ENCODE data around the gene ZNF532.
"Not testable (repeated sequence)": the region's sequence is repeated elsewhere in the genome, so short reads cannot be mapped to it uniquely, and the experiment has no call there.

ZNF532 gene

GRCh38 chr18:59008302-59008974 lies 143.8 kb downstream of the ZNF532 start:
- no peak for DNase-seq (ENCODE audit: low spot score)

DNA sequence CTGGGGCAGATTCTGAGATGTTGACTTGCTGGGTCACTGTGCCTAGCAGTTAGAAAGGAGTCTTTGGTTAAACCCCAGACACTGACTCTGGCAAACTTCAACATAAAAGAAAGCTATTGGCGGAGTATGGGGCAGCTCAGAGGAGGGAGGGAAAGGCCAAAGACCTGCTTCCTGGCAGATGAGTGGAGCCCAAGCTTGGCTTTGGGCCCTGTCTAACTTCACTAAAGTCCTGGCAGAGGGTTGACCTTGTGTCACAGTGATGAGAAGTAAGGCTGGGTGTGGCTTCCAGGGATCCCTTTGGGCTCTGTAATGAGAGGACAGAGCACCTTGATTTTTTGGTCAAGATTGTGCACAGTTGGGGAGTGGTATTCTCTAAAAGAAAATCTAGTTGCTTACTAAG lies 145.2 kb downstream of the ZNF532 start:
- DNase-seq (ENCODE audit: low spot score), result no peak

DNA sequence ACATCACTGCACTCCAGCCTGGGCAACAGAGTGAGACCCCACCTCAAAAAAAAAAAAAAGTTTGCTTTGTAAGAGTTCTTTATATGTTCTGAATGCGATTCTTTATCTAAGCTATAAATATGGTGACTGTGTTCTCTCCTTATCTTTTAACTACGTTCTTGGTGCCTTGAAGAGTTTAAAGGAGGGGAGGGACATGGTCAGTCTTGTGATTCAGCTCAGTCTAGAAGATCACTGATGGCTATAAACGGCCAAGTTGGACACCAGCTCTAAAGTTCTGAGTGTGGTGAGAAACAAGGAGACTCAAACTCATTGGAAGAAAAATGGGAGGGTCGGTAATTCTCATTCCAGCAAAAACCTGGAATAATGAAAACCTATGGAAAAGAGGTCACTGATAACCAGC lies 146.6 kb downstream of the ZNF532 start:
- no peak for DNase-seq (ENCODE audit: low spot score)

DNA sequence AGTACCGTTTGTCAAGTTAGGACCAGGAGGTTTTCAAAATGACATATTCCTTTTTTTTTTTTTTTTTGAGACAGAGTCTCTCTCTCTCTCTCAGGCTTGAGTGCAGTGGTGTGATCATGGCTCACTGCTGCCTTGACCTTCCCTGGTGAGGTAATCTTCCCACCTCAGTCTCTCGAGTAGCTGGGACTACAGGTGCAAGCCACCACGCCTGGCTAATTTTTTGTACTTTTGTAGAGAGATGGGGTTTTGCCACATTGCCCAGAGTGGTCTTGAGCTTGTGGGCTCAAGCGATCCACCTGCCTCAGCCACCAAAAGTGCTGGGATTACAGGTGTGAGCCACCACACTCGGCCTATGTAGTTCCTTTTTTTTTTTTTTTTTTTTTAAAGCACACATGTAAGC lies 147.1 kb downstream of the ZNF532 start:
- no peak for DNase-seq (ENCODE audit: low spot score)

GRCh38 chr18:59012815-59013705 lies 148.4 kb downstream of the ZNF532 start:
- DNase-seq (ENCODE audit: low spot score), result no peak

DNA sequence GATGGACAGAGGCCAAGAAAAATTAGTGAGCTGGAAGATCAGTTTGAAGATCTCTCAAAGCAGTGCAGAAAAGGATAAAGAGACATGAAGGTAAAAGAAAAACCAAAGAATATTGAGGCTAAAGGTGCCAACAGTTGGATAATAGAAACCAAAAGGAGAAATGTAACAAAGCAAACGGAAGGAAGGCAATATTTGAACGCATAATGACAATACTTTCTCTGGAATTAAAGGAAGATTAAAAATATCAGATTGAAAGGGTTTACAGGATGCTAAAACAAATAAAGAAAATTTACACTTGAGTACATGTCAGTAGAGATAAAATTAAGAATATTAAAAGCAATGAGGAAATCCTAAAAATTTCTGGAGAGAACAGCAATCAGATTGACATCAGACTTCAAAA lies 149.1 kb downstream of the ZNF532 start:
- no peak for DNase-seq (ENCODE audit: low spot score)

DNA sequence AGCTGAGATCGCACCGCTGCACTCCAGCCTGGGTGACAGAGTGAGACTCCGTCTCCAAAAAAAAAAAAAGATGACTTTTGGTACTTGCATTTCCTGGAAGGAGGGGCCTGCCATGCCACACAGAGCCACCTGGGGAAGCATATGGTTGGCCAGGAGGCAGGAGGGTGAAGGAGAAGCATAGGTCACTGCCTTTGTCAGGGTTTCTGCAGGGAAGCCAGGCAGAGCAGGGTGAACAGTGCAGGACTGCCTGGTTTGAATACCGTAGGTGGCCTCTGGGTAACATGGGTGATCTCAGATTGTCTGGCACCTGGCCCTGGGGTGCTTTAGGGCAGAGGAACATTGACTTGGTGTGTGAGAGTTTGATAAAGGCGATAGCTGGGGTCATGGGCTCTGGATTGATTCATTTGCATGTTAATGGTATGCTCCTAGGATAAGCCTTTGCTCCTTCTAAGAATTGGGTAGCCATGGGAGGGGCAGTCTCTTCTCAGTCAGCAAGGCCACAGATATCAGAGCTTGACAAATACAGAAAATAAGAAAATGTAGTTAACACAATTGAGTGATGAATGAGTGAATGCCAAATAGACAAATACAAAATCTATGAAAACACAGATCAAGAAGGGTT lies 151.0 kb downstream of the ZNF532 start:
- DNase-seq (ENCODE audit: low spot score), result no peak

- DNase-seq (ENCODE audit: low spot score), result no peak
Observed at GRCh38 chr18:59021500-59021899, 156.8 kb downstream of the ZNF532 start.

GRCh38 chr18:59022167-59022945 lies 157.7 kb downstream of the ZNF532 start:
- DNase-seq (ENCODE audit: low spot score), result no peak

DNA sequence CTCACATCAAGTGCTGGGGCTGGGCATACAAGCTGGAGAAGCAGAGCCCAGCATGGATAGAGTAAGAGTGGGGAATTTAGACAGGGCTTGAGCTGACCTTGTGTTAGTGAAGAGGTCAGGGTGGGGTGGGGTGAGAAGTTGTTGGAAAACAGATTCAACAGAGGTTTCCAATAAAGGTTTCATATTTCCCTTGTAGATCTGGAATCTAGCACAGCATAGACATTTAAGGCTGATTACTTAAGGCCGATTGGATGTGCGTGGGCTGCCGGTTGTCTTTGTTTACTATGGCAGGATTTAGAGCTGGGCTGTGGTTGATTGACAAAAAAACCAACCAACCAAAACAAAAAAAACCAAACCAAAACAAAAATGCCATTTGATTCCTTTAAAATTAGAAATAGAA lies 160.2 kb downstream of the ZNF532 start:
- DNase-seq (ENCODE audit: low spot score), result no peak

DNA sequence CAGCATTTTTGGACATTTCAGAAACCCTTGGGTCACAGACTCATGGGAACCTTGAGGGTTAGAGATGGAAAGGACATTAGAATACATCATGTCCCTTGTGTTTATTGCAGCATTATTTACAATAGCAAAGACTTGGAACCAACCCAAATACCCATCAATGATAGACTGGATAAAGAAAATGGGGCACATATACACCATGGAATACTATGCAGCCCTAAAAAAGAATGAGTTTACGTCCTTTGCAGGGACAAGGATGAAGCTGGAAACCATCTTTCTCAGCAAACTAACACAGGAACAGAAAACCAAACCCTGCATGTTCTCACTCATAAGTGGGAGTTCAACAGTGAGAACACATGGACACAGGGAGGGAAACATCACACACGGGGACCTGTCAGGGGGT lies 160.9 kb downstream of the ZNF532 start:
- DNase-seq (ENCODE audit: low spot score), result not testable (repeated sequence)

DNA sequence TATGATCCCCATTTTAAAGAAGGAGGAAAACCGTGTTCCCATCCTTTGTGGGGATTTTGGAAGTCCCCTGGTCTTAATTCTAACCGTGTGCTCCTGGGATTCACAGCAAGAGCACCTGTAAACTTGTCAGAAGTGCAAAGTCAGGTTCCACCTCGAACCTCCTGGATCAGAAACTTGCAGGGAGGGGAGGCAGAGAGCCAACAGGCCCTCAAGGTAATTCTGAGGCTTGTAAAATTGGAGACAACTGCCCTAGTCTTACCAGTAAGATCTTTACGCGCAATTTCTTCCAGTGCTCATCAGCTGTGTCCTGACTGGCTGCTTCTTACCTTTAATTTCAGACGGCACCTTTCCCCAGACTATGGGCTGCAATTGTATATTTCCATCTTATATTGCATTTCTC lies 161.7 kb downstream of the ZNF532 start:
- no peak for DNase-seq (ENCODE audit: low spot score)

DNA sequence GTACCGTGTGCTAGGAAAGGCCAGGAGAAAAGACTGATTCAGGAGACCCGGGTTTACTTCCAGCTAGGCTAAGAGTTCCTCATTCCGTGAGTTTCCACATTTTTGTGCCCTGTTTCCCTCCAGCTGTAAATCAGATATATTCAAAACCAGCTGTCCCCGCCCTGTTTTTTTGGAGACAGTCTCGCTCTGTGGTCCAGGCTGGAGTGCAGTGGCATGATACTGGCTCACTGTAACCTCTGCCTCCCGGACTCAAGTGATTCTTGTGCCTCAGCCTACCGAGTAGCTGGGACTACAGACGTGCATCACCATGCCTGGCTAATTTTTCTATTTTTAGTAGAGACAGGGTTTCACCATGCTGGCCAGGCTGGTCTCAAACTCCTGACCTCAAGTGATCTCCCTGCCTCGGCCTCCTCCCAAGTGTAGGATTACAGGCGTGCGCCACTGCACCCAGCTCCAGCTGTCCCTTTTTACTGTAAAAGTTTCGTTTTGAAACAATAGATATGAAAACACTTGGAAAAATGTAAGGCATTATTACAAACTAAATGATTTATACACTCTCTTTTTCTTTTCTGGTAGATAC lies 162.2 kb downstream of the ZNF532 start:
- DNase-seq (ENCODE audit: low spot score), result no peak

GRCh38 chr18:59029663-59030429 lies 165.2 kb downstream of the ZNF532 start:
- DNase-seq (ENCODE audit: low spot score), result no peak

- DNase-seq (ENCODE audit: low spot score), result no peak
Observed at GRCh38 chr18:59032308-59032707, 167.6 kb downstream of the ZNF532 start.

DNA sequence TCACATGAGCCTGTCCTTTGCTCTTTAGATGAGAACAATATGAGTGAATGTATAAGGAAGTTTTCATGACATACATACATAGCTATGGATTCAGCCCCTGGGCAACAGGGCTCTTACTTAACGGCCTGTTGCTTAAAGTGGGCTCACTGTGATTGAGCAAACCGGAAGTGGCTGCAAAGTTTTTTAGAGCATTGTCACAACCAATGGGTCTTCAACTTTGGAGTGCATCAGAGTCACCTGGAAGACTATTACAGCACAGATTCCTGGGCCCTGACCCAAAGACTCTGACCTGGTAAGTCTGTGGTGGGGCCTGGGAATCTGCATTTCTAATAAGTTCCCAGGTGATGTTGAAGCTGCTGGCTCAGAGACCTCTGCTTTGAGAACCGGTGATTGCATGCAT lies 168.7 kb downstream of the ZNF532 start:
- no peak for DNase-seq (ENCODE audit: low spot score)

DNA sequence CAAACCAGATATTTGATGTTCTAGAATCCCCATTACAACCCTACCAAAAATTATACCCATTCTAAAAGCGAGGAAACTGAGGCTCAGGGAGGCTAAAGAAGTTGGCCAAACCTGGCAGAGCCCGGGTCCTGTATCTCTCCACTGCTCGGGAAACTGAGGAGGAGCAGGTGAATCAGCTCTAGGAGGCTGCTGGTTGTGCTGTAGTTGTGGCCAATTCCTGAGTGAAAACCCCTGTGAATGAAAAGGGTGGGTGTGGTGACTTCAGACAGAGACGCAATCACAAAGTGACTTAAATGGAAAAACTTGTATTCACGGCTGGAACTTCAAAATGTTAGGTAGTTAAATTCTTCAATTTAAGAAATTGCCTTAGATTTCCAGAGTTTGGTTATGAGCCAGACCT lies 169.3 kb downstream of the ZNF532 start:
- DNase-seq (ENCODE audit: low spot score), result no peak

- no peak for DNase-seq (ENCODE audit: low spot score)
Observed at GRCh38 chr18:59035591-59035990, 170.9 kb downstream of the ZNF532 start.
